DOHH2 (cell line): ENCODE data around the gene RAB28.

Experiments used
- H3F3A ChIP-seq: fragments of 200-600 bp; sonication (generic), shearing (Covaris generic); 2 replicates; pipeline ENCODE4 v1.6.0; 2016; ENCODE audit warnings: antibody characterized with exemption, mild to moderate bottlenecking; ENCODE audit not compliant: control insufficient read depth, insufficient read depth
- H3K27ac ChIP-seq: fragments of 200-600 bp; sonication (generic); 2 replicates; pipeline ENCODE4 v1.5.1; 2014; ENCODE audit warnings: low read depth, mild to moderate bottlenecking, low read length, moderate library complexity
- H3K27me3 ChIP-seq: fragments of 200-600 bp; sonication (generic); 2 replicates; pipeline ENCODE4 v1.6.1; 2014; ENCODE audit warnings: mild to moderate bottlenecking, low read length, mixed read lengths; ENCODE audit not compliant: control insufficient read depth
- H3K36me3 ChIP-seq: fragments of 200-600 bp; sonication (generic); 2 replicates; pipeline ENCODE4 v1.6.1; 2014; ENCODE audit warnings: mild to moderate bottlenecking, low read length, moderate library complexity, mixed read lengths; ENCODE audit not compliant: control insufficient read depth
- H3K4me1 ChIP-seq: fragments of 200-600 bp; sonication (generic); 2 replicates; pipeline ENCODE4 v1.6.1; 2014; ENCODE audit warnings: mild to moderate bottlenecking, low read length, mixed read lengths; ENCODE audit not compliant: control insufficient read depth
- H3K4me2 ChIP-seq: fragments of 200-600 bp; sonication (generic); 2 replicates; pipeline ENCODE4 v1.6.0; 2014; ENCODE audit warnings: mild to moderate bottlenecking, low read length, moderate library complexity
- H3K4me3 ChIP-seq: fragments of 200-600 bp; sonication (generic); 2 replicates; pipeline ENCODE4 v1.5.1; 2014; ENCODE audit warnings: mild to moderate bottlenecking, low read length, mixed read lengths
- H3K79me2 ChIP-seq: fragments of 200-600 bp; sonication (generic); 2 replicates; pipeline ENCODE4 v1.6.1; 2014; ENCODE audit warnings: mild to moderate bottlenecking, low read length, mixed read lengths; ENCODE audit not compliant: control insufficient read depth
- H3K9me2 ChIP-seq: fragments of 200-600 bp; sonication (generic); replicated peaks from 2 replicates; pipeline ENCODE4 v1.6.1; 2014; ENCODE audit warnings: mild to moderate bottlenecking, low read length, mixed read lengths; ENCODE audit not compliant: control insufficient read depth
- H3K9me3 ChIP-seq: fragments of 200-600 bp; sonication (generic); 2 replicates; pipeline ENCODE4 v1.6.1; 2014; ENCODE audit warnings: antibody characterized with exemption, low read length, mixed read lengths; ENCODE audit not compliant: control insufficient read depth, insufficient read depth
- H4K20me1 ChIP-seq: fragments of 200-600 bp; sonication (generic); 2 replicates; pipeline ENCODE4 v1.6.0; 2014; ENCODE audit warnings: low read depth, mild to moderate bottlenecking, antibody characterized with exemption, low read length, moderate library complexity; ENCODE audit not compliant: control insufficient read depth, insufficient read depth
- CTCF ChIP-seq: fragments of 200-600 bp; sonication (generic); IDR thresholded peaks from one replicate; pipeline ENCODE4 v1.5.1; 2014; ENCODE audit warnings: antibody characterized with exemption, mild to moderate bottlenecking, low read depth, low read length; ENCODE audit not compliant: poor library complexity, severe bottlenecking
- EZH2phosphoT487 ChIP-seq: fragments of 200-600 bp; sonication (generic); IDR thresholded peaks from 2 replicates; pipeline ENCODE4 v1.6.1; 2017; ENCODE audit warnings: borderline replicate concordance, mild to moderate bottlenecking, antibody characterized with exemption, low read length, moderate library complexity, mixed read lengths

The RAB28 gene

GRCh38 chr4:13323921-13324320, 160.2 kb downstream of the RAB28 start:
- Histone ChIP-seq H3K9me3 (no peaks in the 10 kb centered on the region), H3K27me3 (no peaks in the 10 kb centered on the region), H3K9me2 (no peaks in the 10 kb centered on the region), H3F3A (no peaks in the 10 kb centered on the region), H3K4me3 (no peak overlapping the region), H4K20me1 (no peaks in the 10 kb centered on the region), H3K27ac (no peak overlapping the region), H3K4me2 (no peak overlapping the region), H3K4me1 (no peaks in the 10 kb centered on the region), H3K79me2 (no peaks in the 10 kb centered on the region), H3K36me3 (no peaks in the 10 kb centered on the region)
- TF ChIP-seq CTCF (no peak), EZH2phosphoT487 (no peak)

GRCh38 chr4:13322681-13323101, 161.4 kb downstream of the RAB28 start:
- Histone ChIP-seq H3K4me3 (no peak overlapping the region), H4K20me1 (no peaks in the 10 kb centered on the region), H3K27ac (no peak overlapping the region), H3K27me3 (no peaks in the 10 kb centered on the region), H3K79me2 (no peaks in the 10 kb centered on the region), H3K4me2 (no peak overlapping the region), H3K36me3 (no peaks in the 10 kb centered on the region), H3K4me1 (no peaks in the 10 kb centered on the region), H3K9me2 (no peaks in the 10 kb centered on the region), H3K9me3 (no peaks in the 10 kb centered on the region), H3F3A (no peaks in the 10 kb centered on the region)
- TF ChIP-seq EZH2phosphoT487 (no peak), CTCF (no peak)
